Measurements from ENCODE around the gene AADAT.

Gene AADAT

GRCh38 chr4:170040031-170040680 is 49.6 kb downstream of the AADAT start:
- Histone ChIP-seq H3K9me3 (ENCODE audit: insufficient read depth, low read length) (no peaks in the 10 kb centered on the region), H4K20me1 (ENCODE audit: insufficient read depth, low read length) (no peaks in the 10 kb centered on the region), H3K36me3 (replicated peaks; ENCODE audit: low read depth, low read length) (no peaks in the 10 kb centered on the region), H3K27ac (ENCODE audit: low read length) (no peak overlapping the region), H3K4me2 (ENCODE audit: low read length) (no peak overlapping the region), H3K79me2 (ENCODE audit: low read length) (no peaks in the 10 kb centered on the region), H3K27me3 (ENCODE audit: low read depth, low read length) (no peaks in the 10 kb centered on the region), H3K4me1 (ENCODE audit: low read length) (no peaks in the 10 kb centered on the region), H2AFZ (ENCODE audit: low read depth, low read length) (no peak overlapping the region), H3K9ac (ENCODE audit: low read length) (no peak overlapping the region), H3K4me3 (ENCODE audit: low read length) (no peak overlapping the region)
- TF ChIP-seq EZH2phosphoT487 (IDR thresholded peaks at IDR 0.05; ENCODE audit: low read depth), result no peak
- TF ChIP-seq, protein P1, sequence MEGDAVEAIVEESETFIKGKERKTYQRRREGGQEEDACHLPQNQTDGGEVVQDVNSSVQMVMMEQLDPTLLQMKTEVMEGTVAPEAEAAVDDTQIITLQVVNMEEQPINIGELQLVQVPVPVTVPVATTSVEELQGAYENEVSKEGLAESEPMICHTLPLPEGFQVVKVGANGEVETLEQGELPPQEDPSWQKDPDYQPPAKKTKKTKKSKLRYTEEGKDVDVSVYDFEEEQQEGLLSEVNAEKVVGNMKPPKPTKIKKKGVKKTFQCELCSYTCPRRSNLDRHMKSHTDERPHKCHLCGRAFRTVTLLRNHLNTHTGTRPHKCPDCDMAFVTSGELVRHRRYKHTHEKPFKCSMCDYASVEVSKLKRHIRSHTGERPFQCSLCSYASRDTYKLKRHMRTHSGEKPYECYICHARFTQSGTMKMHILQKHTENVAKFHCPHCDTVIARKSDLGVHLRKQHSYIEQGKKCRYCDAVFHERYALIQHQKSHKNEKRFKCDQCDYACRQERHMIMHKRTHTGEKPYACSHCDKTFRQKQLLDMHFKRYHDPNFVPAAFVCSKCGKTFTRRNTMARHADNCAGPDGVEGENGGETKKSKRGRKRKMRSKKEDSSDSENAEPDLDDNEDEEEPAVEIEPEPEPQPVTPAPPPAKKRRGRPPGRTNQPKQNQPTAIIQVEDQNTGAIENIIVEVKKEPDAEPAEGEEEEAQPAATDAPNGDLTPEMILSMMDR (IDR thresholded peaks at IDR 0.05; ENCODE audit: low read depth, low read length), result no peak

DNA sequence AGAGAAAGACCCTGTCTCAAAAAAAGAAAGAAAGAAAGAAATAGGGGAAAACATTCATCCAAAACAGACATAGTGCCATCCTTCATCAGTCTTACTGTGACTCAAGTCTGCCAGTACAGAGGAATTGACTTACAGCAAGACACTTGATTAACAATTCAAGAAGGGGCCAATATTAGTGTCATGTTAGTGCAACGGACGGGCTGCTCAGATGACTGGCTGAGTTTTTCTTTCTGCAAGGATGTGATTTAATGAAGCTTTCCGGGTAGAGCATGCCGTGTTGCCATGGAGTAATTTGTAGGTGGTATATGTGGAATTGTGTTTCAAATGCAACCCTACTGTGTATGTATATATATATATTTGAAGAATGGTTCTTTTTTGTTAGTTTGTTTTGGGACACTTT is 51.0 kb downstream of the AADAT start:
- H2AFZ ChIP-seq (ENCODE audit: low read depth, low read length), result no peak overlapping the region
- no peaks in the 10 kb centered on the region for H3K4me1 ChIP-seq (ENCODE audit: low read length)
- H3K36me3 ChIP-seq (replicated peaks; ENCODE audit: low read depth, low read length), result no peaks in the 10 kb centered on the region

GRCh38 chr4:170038232-170038631 is 51.5 kb downstream of the AADAT start:
- H3K27me3 ChIP-seq (ENCODE audit: low read depth, low read length), result no peaks in the 10 kb centered on the region
- TF ChIP-seq EZH2phosphoT487 (IDR thresholded peaks at IDR 0.05; ENCODE audit: low read depth), result no peak
- TF ChIP-seq, protein P1 (IDR thresholded peaks at IDR 0.05; ENCODE audit: low read depth, low read length), result no peak
- no peaks in the 10 kb centered on the region for H3K4me1 ChIP-seq (ENCODE audit: low read length)
- no peak overlapping the region for H3K4me3 ChIP-seq (ENCODE audit: low read length)
- no peak overlapping the region for H3K4me2 ChIP-seq (ENCODE audit: low read length)
- H2AFZ ChIP-seq (ENCODE audit: low read depth, low read length), result no peak overlapping the region
- H4K20me1 ChIP-seq (ENCODE audit: insufficient read depth, low read length), result no peaks in the 10 kb centered on the region
- H3K9ac ChIP-seq (ENCODE audit: low read length), result no peak overlapping the region
- H3K27ac ChIP-seq (ENCODE audit: low read length), result no peak overlapping the region
- H3K79me2 ChIP-seq (ENCODE audit: low read length), result no peaks in the 10 kb centered on the region
- H3K9me3 ChIP-seq (ENCODE audit: insufficient read depth, low read length), result no peaks in the 10 kb centered on the region
- no peaks in the 10 kb centered on the region for H3K36me3 ChIP-seq (replicated peaks; ENCODE audit: low read depth, low read length)

More for the DNA sequence above, 51.0 kb downstream of the AADAT start:
- Histone ChIP-seq H3K27me3 (ENCODE audit: low read depth, low read length) (no peaks in the 10 kb centered on the region), H3K4me2 (ENCODE audit: low read length) (no peak overlapping the region), H3K9ac (ENCODE audit: low read length) (no peak overlapping the region), H3K79me2 (ENCODE audit: low read length) (no peaks in the 10 kb centered on the region), H3K9me3 (ENCODE audit: insufficient read depth, low read length) (no peaks in the 10 kb centered on the region), H4K20me1 (ENCODE audit: insufficient read depth, low read length) (no peaks in the 10 kb centered on the region), H3K4me3 (ENCODE audit: low read length) (no peak overlapping the region), H3K27ac (ENCODE audit: low read length) (no peak overlapping the region)
- TF ChIP-seq, protein P1 (IDR thresholded peaks at IDR 0.05; ENCODE audit: low read depth, low read length), result no peak
- no peak for TF ChIP-seq EZH2phosphoT487 (IDR thresholded peaks at IDR 0.05; ENCODE audit: low read depth)

DNA sequence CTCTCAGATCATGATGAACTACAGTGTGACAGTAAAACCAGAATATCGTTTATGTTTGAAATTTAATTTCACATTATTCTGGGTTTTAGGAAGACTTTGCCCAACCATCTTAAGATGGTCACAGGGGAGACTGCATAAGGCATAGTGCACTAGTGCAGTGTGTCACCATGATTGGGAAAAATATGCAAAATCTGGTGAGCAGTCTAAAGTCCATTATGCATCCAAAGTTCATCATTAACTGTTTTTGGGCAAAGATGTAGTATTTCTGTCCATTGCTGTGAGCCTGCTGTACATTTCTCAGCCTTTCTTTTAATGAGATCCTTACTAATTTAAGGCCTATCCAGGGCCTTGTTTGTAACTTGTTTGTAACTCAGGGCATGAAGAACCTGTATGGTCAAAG is 52.3 kb downstream of the AADAT start:
- H3K36me3 ChIP-seq (replicated peaks; ENCODE audit: low read depth, low read length), result no peaks in the 10 kb centered on the region
- H4K20me1 ChIP-seq (ENCODE audit: insufficient read depth, low read length), result no peaks in the 10 kb centered on the region
- no peak overlapping the region for H2AFZ ChIP-seq (ENCODE audit: low read depth, low read length)
- no peak overlapping the region for H3K4me2 ChIP-seq (ENCODE audit: low read length)
- no peaks in the 10 kb centered on the region for H3K27me3 ChIP-seq (ENCODE audit: low read depth, low read length)
- no peak overlapping the region for H3K9ac ChIP-seq (ENCODE audit: low read length)
- no peak overlapping the region for H3K4me3 ChIP-seq (ENCODE audit: low read length)
- H3K9me3 ChIP-seq (ENCODE audit: insufficient read depth, low read length), result no peaks in the 10 kb centered on the region
- H3K4me1 ChIP-seq (ENCODE audit: low read length), result no peaks in the 10 kb centered on the region
- no peaks in the 10 kb centered on the region for H3K79me2 ChIP-seq (ENCODE audit: low read length)
- TF ChIP-seq, protein P1 (IDR thresholded peaks at IDR 0.05; ENCODE audit: low read depth, low read length), result no peak
- no peak for TF ChIP-seq EZH2phosphoT487 (IDR thresholded peaks at IDR 0.05; ENCODE audit: low read depth)
- no peak overlapping the region for H3K27ac ChIP-seq (ENCODE audit: low read length)
